H7 (cell line): ENCODE measurements around the gene SYNGAP1. TPM values are rescaled to one million over a fixed set of nuclear protein-coding genes. Genes with fewer than 3 reads are reported as not detected.
"Not testable (repeated sequence)": the region's sequence is repeated elsewhere in the genome, so short reads cannot be mapped to it uniquely, and the experiment has no call there.

Experiments used
- DNase-seq: peaks from one replicate; pipeline ENCODE4 v3.0.0; 2012
- H3K27me3 ChIP-seq: 2 replicates; pipeline ENCODE4 v1.6.0; 2011; ENCODE audit warnings: mild to moderate bottlenecking, low read length; ENCODE audit not compliant: control insufficient read depth, insufficient read depth
- H3K36me3 ChIP-seq: replicated peaks from 2 replicates; pipeline ENCODE4 v1.5.1; 2011; ENCODE audit warnings: low read length; ENCODE audit not compliant: control insufficient read depth, insufficient read depth
- H3K4me3 ChIP-seq: 2 replicates; pipeline ENCODE4 v1.5.1; 2011; ENCODE audit warnings: low read depth, mild to moderate bottlenecking, control low read depth, low read length, moderate library complexity; ENCODE audit not compliant: insufficient read depth
- total RNA-seq: library from RNA; depleted of rRNA; stranded (reverse); fragments of >200 nt; shearing (Covaris generic); gene quantifications from 2 replicates; pipeline ENCODE4 v1.2.3, GENCODE V29; 2014; rRNA removed

Gene SYNGAP1
- 8.3 and 13.4 TPM in 2 replicates for total RNA-seq

GRCh38 chr6:33419580-33420490 is at the start of gene SYNGAP1:
SYNGAP1 (plus strand) TSS chr6:33420065; CDS start chr6:33420265, 200 bp downstream.
- DNase-seq = peak; percentile 78
- H3K4me3 ChIP-seq = peak within 1 kb of the TSS; percentile 40
- H3K36me3 ChIP-seq = peaks cover 15% of the 10 kb centered on the region
- H3K27me3 ChIP-seq = no peaks in the 10 kb centered on the region

- H3K36me3 ChIP-seq, DNase-seq, H3K27me3 ChIP-seq, H3K4me3 ChIP-seq: not testable (repeated sequence)
Measured at GRCh38 chr6:33371901-33372300, 48.0 kb upstream of the SYNGAP1 start.

GRCh38 chr6:33372526-33373123 is 47.2 kb upstream of the SYNGAP1 start:
- H3K4me3 ChIP-seq = no peak overlapping the region
- H3K36me3 ChIP-seq = no peaks in the 10 kb centered on the region
- H3K27me3 ChIP-seq = no peaks in the 10 kb centered on the region
- DNase-seq = peak; percentile 41

- Histone ChIP-seq H3K36me3 (no peaks in the 10 kb centered on the region), H3K27me3 (no peaks in the 10 kb centered on the region), H3K4me3 (no peak overlapping the region)
- DNase-seq = no peak
Measured at GRCh38 chr6:33373960-33374910, 45.6 kb upstream of the SYNGAP1 start.

- Histone ChIP-seq H3K27me3 (no peaks in the 10 kb centered on the region), H3K36me3 (no peaks in the 10 kb centered on the region), H3K4me3 (no peak overlapping the region)
- DNase-seq = no peak
Measured at GRCh38 chr6:33375143-33375671, 44.7 kb upstream of the SYNGAP1 start.

GRCh38 chr6:33377171-33377570 is 42.7 kb upstream of the SYNGAP1 start:
- Histone ChIP-seq H3K4me3 (no peak overlapping the region), H3K27me3 (no peaks in the 10 kb centered on the region), H3K36me3 (no peaks in the 10 kb centered on the region)
- DNase-seq = no peak

- H3K36me3 ChIP-seq, H3K4me3 ChIP-seq, DNase-seq, H3K27me3 ChIP-seq: not testable (repeated sequence)
Measured at GRCh38 chr6:33379184-33379583, 40.7 kb upstream of the SYNGAP1 start.

- Histone ChIP-seq H3K4me3 (no peak overlapping the region), H3K36me3 (no peaks in the 10 kb centered on the region), H3K27me3 (no peaks in the 10 kb centered on the region)
- DNase-seq = no peak
Measured at GRCh38 chr6:33380272-33380981, 39.4 kb upstream of the SYNGAP1 start.

GRCh38 chr6:33383427-33384185 is 36.3 kb upstream of the SYNGAP1 start:
- no peaks in the 10 kb centered on the region for H3K36me3 ChIP-seq
- H3K27me3 ChIP-seq = no peaks in the 10 kb centered on the region
- no peak for DNase-seq
- H3K4me3 ChIP-seq = no peak overlapping the region

GRCh38 chr6:33384581-33385020 is 35.3 kb upstream of the SYNGAP1 start:
- H3K27me3 ChIP-seq = no peaks in the 10 kb centered on the region
- DNase-seq = peak; percentile 74
- H3K36me3 ChIP-seq = no peaks in the 10 kb centered on the region
- no peak overlapping the region for H3K4me3 ChIP-seq

- Histone ChIP-seq H3K27me3 (no peaks in the 10 kb centered on the region), H3K4me3 (no peak overlapping the region), H3K36me3 (no peaks in the 10 kb centered on the region)
- DNase-seq = no peak
Measured at GRCh38 chr6:33390173-33390572, 29.7 kb upstream of the SYNGAP1 start.

GRCh38 chr6:33390767-33391277 is 29.0 kb upstream of the SYNGAP1 start:
- Histone ChIP-seq H3K27me3 (no peaks in the 10 kb centered on the region), H3K4me3 (peak overlapping the region; percentile 98), H3K36me3 (no peaks in the 10 kb centered on the region)
- DNase-seq = no peak
